GM12878 (cell line): Measurements from ENCODE around the gene ADAMTSL3. TPM values are rescaled to one million over a fixed set of nuclear protein-coding genes. Genes with fewer than 3 reads are reported as not detected.

Experiments
- ATAC-seq: fragments of 200-7000 bp; cut with Tn5 transposase; 3 replicates; pipeline ENCODE4 v1.9.1; 2020; ENCODE audit warnings: mild to moderate bottlenecking, moderate library complexity
- BruUV-seq: library from RNA; stranded (reverse); fragments of 400-500 nt; replicated peaks from 2 replicates; lab custom pipeline; 2021; lab: Mats Ljungman, UMichigan
- CTCF ChIA-PET: fragments of 300-600 bp; sonication (Branson Sonifier 250); formaldehyde crosslinking; extraction: SDS; loops from one replicate; lab custom pipeline; 2021; ENCODE audit warnings: inconsistent platforms; lab: Yijun Ruan, JAX
- POLR2A ChIA-PET: fragments of 350-600 bp; formaldehyde crosslinking; extraction: SDS; loops from one replicate; lab custom pipeline; 2021; ENCODE audit warnings: inconsistent platforms; lab: Charles Lee
- RAD21 ChIA-PET: fragments of 300-600 bp; sonication (Branson Sonifier 250); formaldehyde crosslinking; loops from one replicate; lab custom pipeline; 2023; ENCODE audit warnings: antibody characterized with exemption; ENCODE audit not compliant: unreplicated experiment; lab: Charles Lee
- SMC1A ChIA-PET: fragments of 300-600 bp; sonication (Branson Sonifier 250); formaldehyde crosslinking; loops from one replicate; lab custom pipeline; 2023; ENCODE audit not compliant: unreplicated experiment, uncharacterized antibody; lab: Charles Lee
- DNase-seq: peaks from one replicate; pipeline ENCODE4 v3.0.0-alpha.2; 2011; ENCODE audit warnings: low read depth, low spot score
- FAIRE-seq: peaks from 3 replicates; lab custom pipeline; 2011; peaks lifted over from hg19 to GRCh38; lab: Jason Lieb, UNC
- H2AFZ ChIP-seq: 2 replicates; pipeline ENCODE4 v1.6.0; 2011; ENCODE audit warnings: low read depth, low read length, control low read depth; ENCODE audit not compliant: control insufficient read depth
- H3K27ac ChIP-seq: 2 replicates; pipeline ENCODE4 v1.5.1; 2011; ENCODE audit warnings: control low read depth; ENCODE audit not compliant: control insufficient read depth, insufficient read depth
- H3K27me3 ChIP-seq, 2 experiments: replicated peaks in 1 of 2; 2 replicates each; pipeline versions ENCODE4 v1.6.0 to v1.6.1; 2011; ENCODE audit warnings: low read length in 1 of 2; ENCODE audit not compliant: control insufficient read depth in 2 of 2, insufficient read depth in 2 of 2
- H3K36me3 ChIP-seq, 2 experiments: 2 replicates each; pipeline ENCODE4 v1.5.1; 2011; ENCODE audit warnings: low read length in 1 of 2; ENCODE audit not compliant: control insufficient read depth in 2 of 2, insufficient read depth in 2 of 2
- H3K4me1 ChIP-seq: 2 replicates; pipeline ENCODE4 v1.6.1; 2011; ENCODE audit warnings: mild to moderate bottlenecking, low read length, moderate library complexity, mixed read lengths; ENCODE audit not compliant: control insufficient read depth, insufficient read depth
- H3K4me2 ChIP-seq: 2 replicates; pipeline ENCODE4 v1.6.0; 2011; ENCODE audit warnings: control low read depth; ENCODE audit not compliant: control insufficient read depth, insufficient read depth
- H3K4me3 ChIP-seq: fragments of 200-600 bp; sonication (generic); 2 replicates; pipeline ENCODE4 v1.5.1; 2016
- H3K79me2 ChIP-seq: 2 replicates; pipeline ENCODE4 v1.6.0; 2011; ENCODE audit warnings: low read length; ENCODE audit not compliant: control insufficient read depth, insufficient read depth
- H3K9ac ChIP-seq: 2 replicates; pipeline ENCODE4 v1.8.0; 2011; ENCODE audit warnings: low read length, control low read depth, mixed read lengths; ENCODE audit not compliant: control insufficient read depth, insufficient read depth
- H3K9me3 ChIP-seq: replicated peaks from 3 replicates; pipeline ENCODE4 v1.5.1; 2011; ENCODE audit warnings: mild to moderate bottlenecking, low read length; ENCODE audit not compliant: control insufficient read depth, insufficient read depth
- H4K20me1 ChIP-seq: 2 replicates; pipeline ENCODE4 v1.6.0; 2011; ENCODE audit not compliant: control insufficient read depth, insufficient read depth
- ATF7 ChIP-seq: fragments of 450-650 bp; IDR thresholded peaks from 2 replicates; pipeline ENCODE4 v1.6.1; 2016; ENCODE audit warnings: low read depth, mild to moderate bottlenecking
- LARP7 ChIP-seq: fragments of 450-650 bp; IDR thresholded peaks from 2 replicates; pipeline ENCODE4 v1.6.1; 2017; ENCODE audit warnings: mild to moderate bottlenecking
- RFX5 ChIP-seq: IDR thresholded peaks from 2 replicates; pipeline ENCODE4 v1.6.1; 2011; ENCODE audit warnings: low read depth, low read length, improper control_type of control experiment
- SREBF2 ChIP-seq: IDR thresholded peaks from 2 replicates; pipeline ENCODE4 v1.6.1; 2012; ENCODE audit warnings: mild to moderate bottlenecking, low read length
- STAT1 ChIP-seq: fragments of 450-650 bp; conservative IDR thresholded peaks from 2 replicates; pipeline ENCODE4 v1.6.1; 2014; ENCODE audit warnings: antibody characterized with exemption, mild to moderate bottlenecking
- TAF1 ChIP-seq: IDR thresholded peaks from 2 replicates; pipeline ENCODE4 v1.6.1; 2011; ENCODE audit warnings: mild to moderate bottlenecking, low read depth, low read length, borderline replicate concordance
- TARDBP ChIP-seq: IDR thresholded peaks from 2 replicates; pipeline ENCODE4 v1.6.1; 2016; ENCODE audit warnings: borderline replicate concordance
- TCF3 ChIP-seq: IDR thresholded peaks from 2 replicates; pipeline ENCODE4 v1.6.1; 2012; ENCODE audit warnings: low read depth, mild to moderate bottlenecking, low read length, borderline replicate concordance; ENCODE audit not compliant: insufficient read depth
- ZBED1 ChIP-seq: IDR thresholded peaks from 2 replicates; pipeline ENCODE4 v1.6.1; 2016; ENCODE audit warnings: borderline replicate concordance
- ZNF207 ChIP-seq: fragments of 450-650 bp; IDR thresholded peaks from 2 replicates; pipeline ENCODE4 v1.6.1; 2014; ENCODE audit warnings: antibody characterized with exemption, mild to moderate bottlenecking, borderline replicate concordance
- in situ Hi-C: fragments of 300-500 bp; cut with MboI; formaldehyde crosslinking; loops from 9 replicates; pipeline ENCODE4 v1.14.3; 2018; ENCODE audit warnings: mixed read lengths
- intact Hi-C: fragments of 100-400 bp; cut with micrococcal nuclease; formaldehyde crosslinking; loops from one replicate; pipeline ENCODE4 v1.14.2; 2022; ENCODE audit not compliant: unreplicated experiment
- polyA plus RNA-seq, 11 experiments: library from polyadenylated mRNA; depleted of rRNA in 4 of 11; unstranded in 6 of 11; stranded (reverse) in 5 of 11; fragments of >200 nt; fragmentation: Nextera tagmentation in 4 of 11; fragmentation: Illumina TruSeq in 1 of 11; extraction: Ambion mirVana in 4 of 11; extraction: Trizol in 1 of 11; gene quantifications; 1 replicate in 1 of 11; 2 replicates in 10 of 11; pipeline versions ENCODE4 v1.2.1 to v1.2.3, GENCODE V29; 2011 to 2016; ENCODE audit warnings: inconsistent platforms in 2 of 11, missing spikeins in 2 of 11, low read depth in 1 of 11
- total RNA-seq, 4 experiments: library from RNA; depleted of rRNA in 3 of 4; stranded (reverse); fragments of >200 nt in 3 of 4; fragmentation: Illumina TruSeq in 1 of 4; extraction: Trizol in 1 of 4; gene quantifications; 2 replicates each; pipeline versions ENCODE4 v1.2.1 to v1.2.3, GENCODE V29; 2013 to 2021

ADAMTSL3 gene
- total and polyA plus RNA-seq, 10 of the 15 experiments (the other 5 are each of a cell fraction or from before 2014, with no cell fraction given) = 0.01 to 0.28 (median 0.13) TPM

- no peaks in the 10 kb centered on the region for H3K36me3 ChIP-seq
- H3K4me1 ChIP-seq = peaks cover 22% of the 10 kb centered on the region
- H3K27me3 ChIP-seq = no peaks in the 10 kb centered on the region
- no peak overlapping the region for H2AFZ ChIP-seq
- intact Hi-C loops = no loop called here
- FAIRE-seq (no peak), ATAC-seq (no peak), DNase-seq (no peak)
- H3K4me2 ChIP-seq = no peak overlapping the region
- H3K9ac ChIP-seq = no peak overlapping the region
- TF ChIP-seq ZBED1 (no peak), ATF7 (no peak), RFX5 (no peak), TAF1 (no peak), TCF3 (no peak), STAT1 (no peak), SREBF2 (no peak), LARP7 (no peak), TARDBP (no peak), ZNF207 (no peak)
- ChIA-PET CTCF (interaction anchor here (1.3 to 3.5 kb wide), 2 partner anchors 20 to 25 kb away, joined by 3 to 15 read pairs; no protein-coding TSS in a partner anchor), POLR2A (interaction anchor here (0.9 to 1.5 kb wide), 3 partner anchors 27 to 30 kb away, joined by 3 to 6 read pairs (median 3); no protein-coding TSS in a partner anchor), RAD21 (interaction anchor here (1.3 to 1.8 kb wide), 4 partner anchors 8 to 39 kb away, joined by 3 to 9 read pairs (median 5); no protein-coding TSS in a partner anchor), SMC1A (interaction anchor here (1.1 to 3.3 kb wide), 5 partner anchors 8 to 38 kb away, joined by 3 to 21 read pairs (median 4); no protein-coding TSS in a partner anchor)
- in situ Hi-C loops = no loop called here
- H4K20me1 ChIP-seq = no peaks in the 10 kb centered on the region
- 0 out of 2 replicates have a peak overlapping the region, but pooled peaks have one; percentile 30 for H3K27ac ChIP-seq
- H3K9me3 ChIP-seq = no peaks in the 10 kb centered on the region
- no TSS peak for BruUV-seq
- no peaks in the 10 kb centered on the region for H3K79me2 ChIP-seq
- no peak overlapping the region for H3K4me3 ChIP-seq
These were observed 300.6 kb downstream of the ADAMTSL3 start for GRCh38 chr15:83954506-83954905.
